ENCODE measurements around the gene LMF1. TPM values are rescaled to one million over a fixed set of nuclear protein-coding genes. Genes with fewer than 3 reads are reported as not detected.
A peak's percentile ranks its signal among the peaks of the same experiment; 100 is the strongest.

The LMF1 gene
- polyA plus RNA-seq, 1 donor (not counting 4 experiments of a cell fraction or from before 2014, with no cell fraction given), result 3.1 TPM

DNA sequence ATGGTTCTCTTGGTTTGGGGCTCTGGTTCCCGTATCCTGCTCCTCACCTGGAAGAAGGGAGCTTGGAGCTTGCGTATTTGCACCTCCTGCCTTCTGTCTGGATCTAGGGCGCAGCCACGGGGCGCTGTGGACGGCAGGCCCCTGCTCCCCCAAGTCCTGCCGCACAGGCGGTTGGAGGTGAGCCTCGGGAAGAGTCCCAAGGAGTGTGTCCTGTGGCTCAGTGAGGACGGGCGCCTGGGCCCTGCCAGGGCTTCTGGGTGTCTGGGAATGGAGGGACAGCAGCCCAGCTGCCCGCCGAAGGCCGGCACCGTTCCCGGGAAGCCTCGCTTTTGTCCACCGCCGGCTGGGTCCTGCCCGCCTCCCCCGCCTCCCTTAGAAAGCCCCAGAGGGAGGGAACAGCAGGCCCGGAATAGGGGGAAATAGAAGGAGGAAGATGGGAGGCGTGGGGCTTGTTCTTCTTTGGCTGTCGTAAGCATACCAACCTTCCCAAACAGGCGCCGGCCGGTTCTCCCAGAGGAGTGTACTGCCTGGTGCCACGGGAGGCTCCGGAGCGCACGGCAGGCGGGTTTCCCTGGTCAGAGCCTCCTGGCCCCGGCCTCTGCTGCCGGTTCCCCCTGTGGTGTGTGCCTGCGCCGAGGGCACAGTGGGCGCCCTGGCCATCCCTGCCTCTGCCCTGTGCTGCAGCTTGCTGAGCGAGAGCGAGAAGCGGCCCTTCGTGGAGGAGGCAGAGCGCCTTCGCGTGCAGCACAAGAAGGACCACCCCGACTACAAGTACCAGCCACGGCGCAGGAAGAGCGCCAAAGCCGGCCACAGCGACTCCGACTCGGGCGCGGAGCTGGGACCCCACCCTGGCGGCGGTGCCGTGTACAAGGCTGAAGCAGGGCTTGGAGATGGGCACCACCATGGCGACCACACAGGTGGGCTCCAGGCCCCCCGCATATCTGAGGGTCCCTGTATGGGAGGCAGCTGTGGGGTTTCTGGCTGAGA, 12.6 kb upstream of the LMF1 start:
- Histone ChIP-seq H3K27me3 (ENCODE audit: control insufficient read depth, extremely low read depth, insufficient read depth, low read length) (peaks cover 74% of the 10 kb centered on the region), H3K9me1 (ENCODE audit: control insufficient read depth, extremely low read depth, insufficient read depth, low read length) (no peaks in the 10 kb centered on the region), H3K4me2 (ENCODE audit: control insufficient read depth, extremely low read depth, insufficient read depth, low read depth, low read length) (no peak overlapping the region), H3K79me2 (ENCODE audit: control insufficient read depth, insufficient read depth, low read length) (no peaks in the 10 kb centered on the region), H3K9me3 (ENCODE audit: control insufficient read depth, low read depth, low read length) (no peaks in the 10 kb centered on the region), H3K9ac (ENCODE audit: control insufficient read depth, extremely low read depth, insufficient read depth, low read length) (no peak overlapping the region), H3K36me3 (ENCODE audit: control insufficient read depth in 2 of 2, extremely low read depth in 1 of 2, insufficient read depth in 2 of 2, low read length in 2 of 2) (no peaks in the 10 kb centered on the region), H3K4me1 (ENCODE audit: control insufficient read depth, extremely low read depth, insufficient read depth, low read length) (no peaks in the 10 kb centered on the region), H3K27ac (ENCODE audit: control insufficient read depth, insufficient read depth, low read length) (no peak overlapping the region), H2AFZ (ENCODE audit: control insufficient read depth, low read length) (no peak overlapping the region), H3K4me3 (ENCODE audit: control insufficient read depth in 2 of 3, extremely low read depth in 1 of 3, insufficient read depth in 2 of 3, low read depth in 1 of 3, low read length in 3 of 3) (no peak overlapping the region), H4K20me1 (ENCODE audit: control insufficient read depth, extremely low read depth, insufficient read depth, low read length) (no peaks in the 10 kb centered on the region)
- dilution Hi-C loops (cut with MboI; ENCODE audit: extremely low pct_ligation_motif_present, low sequenced_read_pairs), result no loop called here
- no peak for DNase-seq (ENCODE audit: low read depth, low spot score)
- FAIRE-seq, result no peak
- TF ChIP-seq, protein P1, sequence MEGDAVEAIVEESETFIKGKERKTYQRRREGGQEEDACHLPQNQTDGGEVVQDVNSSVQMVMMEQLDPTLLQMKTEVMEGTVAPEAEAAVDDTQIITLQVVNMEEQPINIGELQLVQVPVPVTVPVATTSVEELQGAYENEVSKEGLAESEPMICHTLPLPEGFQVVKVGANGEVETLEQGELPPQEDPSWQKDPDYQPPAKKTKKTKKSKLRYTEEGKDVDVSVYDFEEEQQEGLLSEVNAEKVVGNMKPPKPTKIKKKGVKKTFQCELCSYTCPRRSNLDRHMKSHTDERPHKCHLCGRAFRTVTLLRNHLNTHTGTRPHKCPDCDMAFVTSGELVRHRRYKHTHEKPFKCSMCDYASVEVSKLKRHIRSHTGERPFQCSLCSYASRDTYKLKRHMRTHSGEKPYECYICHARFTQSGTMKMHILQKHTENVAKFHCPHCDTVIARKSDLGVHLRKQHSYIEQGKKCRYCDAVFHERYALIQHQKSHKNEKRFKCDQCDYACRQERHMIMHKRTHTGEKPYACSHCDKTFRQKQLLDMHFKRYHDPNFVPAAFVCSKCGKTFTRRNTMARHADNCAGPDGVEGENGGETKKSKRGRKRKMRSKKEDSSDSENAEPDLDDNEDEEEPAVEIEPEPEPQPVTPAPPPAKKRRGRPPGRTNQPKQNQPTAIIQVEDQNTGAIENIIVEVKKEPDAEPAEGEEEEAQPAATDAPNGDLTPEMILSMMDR (optimal IDR thresholded peaks at IDR 0.05 in 1 of 3, IDR thresholded peaks at IDR 0.05 in 1 of 3, conservative IDR thresholded peaks at IDR 0.05 in 1 of 3; ENCODE audit: extremely low read depth in 1 of 3, insufficient read depth in 2 of 3, low read length in 3 of 3), result no peak
- no peak for TF ChIP-seq EZH2 (IDR thresholded peaks at IDR 0.05; ENCODE audit: low read length)

DNA sequence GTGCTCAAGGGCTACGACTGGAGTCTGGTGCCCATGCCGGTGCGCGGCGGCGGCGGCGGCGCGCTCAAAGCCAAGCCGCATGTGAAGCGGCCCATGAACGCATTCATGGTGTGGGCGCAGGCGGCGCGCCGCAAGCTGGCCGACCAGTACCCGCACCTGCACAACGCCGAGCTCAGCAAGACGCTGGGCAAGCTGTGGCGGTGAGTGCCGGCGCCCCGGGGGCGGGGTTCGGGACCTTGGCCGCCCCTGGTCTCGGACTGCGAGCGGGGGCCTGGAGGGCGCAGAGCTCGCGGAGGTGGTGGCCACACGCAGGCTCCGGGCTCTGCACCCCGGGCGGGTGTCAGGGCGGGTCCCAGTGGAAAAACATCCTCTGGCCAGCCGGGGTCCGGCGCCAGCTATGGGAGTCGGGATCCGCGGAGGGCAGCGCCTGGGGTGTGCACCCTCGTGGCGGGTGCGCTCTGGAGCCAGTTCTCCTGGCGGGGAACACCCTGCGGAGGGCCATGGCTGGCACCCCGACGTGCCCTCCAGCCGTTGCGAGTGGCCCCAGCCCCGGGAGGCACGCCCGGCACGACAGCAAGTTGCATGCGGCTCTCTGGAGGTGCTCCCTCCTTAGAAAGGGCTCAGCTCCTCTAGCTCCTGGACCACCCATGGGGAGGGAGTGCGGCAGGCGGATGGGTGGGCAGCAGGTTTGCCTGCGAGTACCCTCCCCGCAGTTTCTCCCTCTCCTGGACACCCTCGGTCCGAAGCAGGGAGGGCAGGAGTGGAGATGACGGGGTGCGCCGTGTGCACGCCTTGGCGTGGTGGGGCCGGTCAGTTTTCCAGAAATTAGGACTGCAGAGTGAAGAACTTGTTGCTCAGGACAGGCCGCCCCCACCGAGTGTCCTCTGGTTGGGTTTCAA, 11.6 kb upstream of the LMF1 start:
- Histone ChIP-seq H3K4me2 (ENCODE audit: control insufficient read depth, extremely low read depth, insufficient read depth, low read depth, low read length) (no peak overlapping the region), H3K27ac (ENCODE audit: control insufficient read depth, insufficient read depth, low read length) (no peak overlapping the region)

More for the DNA sequence above, 11.6 kb upstream of the LMF1 start:
- Histone ChIP-seq H3K79me2 (ENCODE audit: control insufficient read depth, insufficient read depth, low read length) (no peaks in the 10 kb centered on the region), H3K9ac (ENCODE audit: control insufficient read depth, extremely low read depth, insufficient read depth, low read length) (no peak overlapping the region), H3K27me3 (ENCODE audit: control insufficient read depth, extremely low read depth, insufficient read depth, low read length) (peaks cover 70% of the 10 kb centered on the region), H3K9me3 (ENCODE audit: control insufficient read depth, low read depth, low read length) (no peaks in the 10 kb centered on the region), H2AFZ (ENCODE audit: control insufficient read depth, low read length) (no peak overlapping the region), H4K20me1 (ENCODE audit: control insufficient read depth, extremely low read depth, insufficient read depth, low read length) (no peaks in the 10 kb centered on the region), H3K4me1 (ENCODE audit: control insufficient read depth, extremely low read depth, insufficient read depth, low read length) (no peaks in the 10 kb centered on the region), H3K36me3 (ENCODE audit: control insufficient read depth in 2 of 2, extremely low read depth in 1 of 2, insufficient read depth in 2 of 2, low read length in 2 of 2) (no peaks in the 10 kb centered on the region), H3K4me3 (ENCODE audit: control insufficient read depth in 2 of 3, extremely low read depth in 1 of 3, insufficient read depth in 2 of 3, low read depth in 1 of 3, low read length in 3 of 3) (no peak overlapping the region), H3K9me1 (ENCODE audit: control insufficient read depth, extremely low read depth, insufficient read depth, low read length) (no peaks in the 10 kb centered on the region)
- FAIRE-seq (no peak), DNase-seq (ENCODE audit: low read depth, low spot score) (no peak)
- dilution Hi-C loops (cut with MboI; ENCODE audit: extremely low pct_ligation_motif_present, low sequenced_read_pairs), result no loop called here
- TF ChIP-seq EZH2 (IDR thresholded peaks at IDR 0.05; ENCODE audit: low read length), result peak; percentile 84
- TF ChIP-seq, protein P1 (optimal IDR thresholded peaks at IDR 0.05 in 1 of 3, IDR thresholded peaks at IDR 0.05 in 1 of 3, conservative IDR thresholded peaks at IDR 0.05 in 1 of 3; ENCODE audit: extremely low read depth in 1 of 3, insufficient read depth in 2 of 3, low read length in 3 of 3), result no peak

All from keratinocyte (primary cell).